IMR-90 (cell line): Measurements from ENCODE around the gene HRH3. TPM values are rescaled to one million over a fixed set of nuclear protein-coding genes. Genes with fewer than 3 reads are reported as not detected.

Experiments
- ATAC-seq: fragments of 200-7000 bp; cut with Tn5 transposase; 2 replicates; pipeline ENCODE4 v1.9.1; 2020; ENCODE audit warnings: low read depth, mild to moderate bottlenecking, moderate library complexity
- BruUV-seq: library from RNA; stranded (reverse); fragments of 400-500 nt; replicated peaks from 2 replicates; lab custom pipeline; 2021; lab: Mats Ljungman, UMichigan
- CTCF ChIA-PET: fragments of 300-600 bp; formaldehyde crosslinking; extraction: SDS; loops from one replicate; lab custom pipeline; 2021; ENCODE audit warnings: antibody characterized with exemption; lab: Yijun Ruan, JAX
- POLR2A ChIA-PET: fragments of 300-600 bp; sonication (Branson Sonifier 250); formaldehyde crosslinking; loops from one replicate; lab custom pipeline; 2022; ENCODE audit warnings: antibody characterized with exemption; ENCODE audit not compliant: unreplicated experiment; lab: Charles Lee
- DNase-seq: peaks from one replicate; pipeline ENCODE4 v3.0.0; 2013
- H2AFZ ChIP-seq: replicated peaks from 2 replicates; pipeline ENCODE3; 2013; ENCODE audit warnings: low read length, mild to moderate bottlenecking; ENCODE audit not compliant: poor library complexity
- H2AK5ac ChIP-seq: 2 replicates; pipeline ENCODE4 v1.6.1; 2013; ENCODE audit warnings: low read depth, low read length, inconsistent platforms
- H2AK9ac ChIP-seq: replicated peaks from 2 replicates; pipeline ENCODE3; 2013; ENCODE audit warnings: mild to moderate bottlenecking, low read depth, low read length, moderate library complexity; ENCODE audit not compliant: poor library complexity
- H2BK120ac ChIP-seq: 2 replicates; pipeline ENCODE4 v1.6.1; 2013; ENCODE audit warnings: low read depth, low read length, inconsistent platforms
- H2BK15ac ChIP-seq: 3 replicates; pipeline ENCODE4 v1.6.1; 2013; ENCODE audit warnings: low read depth, low read length, inconsistent platforms
- H2BK20ac ChIP-seq: 2 replicates; pipeline ENCODE4 v1.6.1; 2013; ENCODE audit warnings: low read depth, mild to moderate bottlenecking, inconsistent platforms, low read length, moderate library complexity
- H2BK5ac ChIP-seq: 2 replicates; pipeline ENCODE4 v1.6.1; 2013; ENCODE audit warnings: mild to moderate bottlenecking, low read depth, low read length, inconsistent platforms; ENCODE audit not compliant: poor library complexity, severe bottlenecking
- H3K14ac ChIP-seq: replicated peaks from 2 replicates; pipeline ENCODE4 v1.6.1; 2013; ENCODE audit warnings: low read depth, low read length, inconsistent platforms
- H3K18ac ChIP-seq: 2 replicates; pipeline ENCODE4 v1.6.1; 2013; ENCODE audit warnings: low read depth, low read length, control low read depth
- H3K23ac ChIP-seq: 2 replicates; pipeline ENCODE4 v1.6.1; 2013; ENCODE audit warnings: low read depth, low read length, inconsistent platforms
- H3K27ac ChIP-seq: 2 replicates; pipeline ENCODE4 v1.5.1; 2013; ENCODE audit warnings: mild to moderate bottlenecking, control low read depth, low read length; ENCODE audit not compliant: insufficient read depth
- H3K27me3 ChIP-seq: 2 replicates; pipeline ENCODE4 v1.6.1; 2013; ENCODE audit warnings: low read length; ENCODE audit not compliant: control insufficient read depth, insufficient read depth
- H3K36me3 ChIP-seq: 2 replicates; pipeline ENCODE4 v1.6.1; 2013; ENCODE audit warnings: low read length, mixed read lengths; ENCODE audit not compliant: control insufficient read depth, insufficient read depth
- H3K4ac ChIP-seq: 2 replicates; pipeline ENCODE4 v1.6.1; 2013; ENCODE audit warnings: low read depth, low read length, inconsistent platforms
- H3K4me1 ChIP-seq: 2 replicates; pipeline ENCODE4 v1.6.1; 2013; ENCODE audit warnings: low read length, mixed read lengths; ENCODE audit not compliant: control insufficient read depth, insufficient read depth
- H3K4me2 ChIP-seq: 2 replicates; pipeline ENCODE4 v1.6.1; 2013; ENCODE audit warnings: low read depth, mild to moderate bottlenecking, control low read depth, low read length, moderate library complexity
- H3K4me3 ChIP-seq: 2 replicates; pipeline ENCODE4 v1.5.1; 2013; ENCODE audit warnings: low read depth, mild to moderate bottlenecking, control low read depth, low read length, moderate library complexity; ENCODE audit not compliant: insufficient read depth
- H3K56ac ChIP-seq: 2 replicates; pipeline ENCODE4 v1.6.1; 2013; ENCODE audit warnings: low read length, inconsistent platforms; ENCODE audit not compliant: insufficient read depth; ENCODE audit errors: extremely low read depth
- H3K79me1 ChIP-seq, 2 experiments: 2 replicates each; pipeline ENCODE4 v1.6.1; 2013; ENCODE audit warnings: low read length in 2 of 2, inconsistent platforms in 1 of 2, low read depth in 1 of 2
- H3K9ac ChIP-seq: 2 replicates; pipeline ENCODE4 v1.6.1; 2013; ENCODE audit warnings: low read depth, low read length, control low read depth
- H3K9me1 ChIP-seq: 2 replicates; pipeline ENCODE4 v1.6.1; 2013; ENCODE audit warnings: low read length, inconsistent platforms; ENCODE audit not compliant: insufficient read depth
- H3K9me3 ChIP-seq: 2 replicates; pipeline ENCODE4 v1.6.1; 2013; ENCODE audit warnings: low read length; ENCODE audit not compliant: control insufficient read depth, insufficient read depth
- H4K20me1 ChIP-seq: 2 replicates; pipeline ENCODE4 v1.6.1; 2013; ENCODE audit warnings: low read length, inconsistent platforms; ENCODE audit not compliant: insufficient read depth
- H4K5ac ChIP-seq: 2 replicates; pipeline ENCODE4 v1.6.1; 2013; ENCODE audit warnings: mild to moderate bottlenecking, low read depth, low read length, control low read depth
- H4K8ac ChIP-seq, 2 experiments: 2 replicates each; pipeline ENCODE4 v1.6.1; 2013; ENCODE audit warnings: low read depth in 2 of 2, low read length in 2 of 2, control low read depth in 1 of 2, inconsistent platforms in 1 of 2
- H4K91ac ChIP-seq: 2 replicates; pipeline ENCODE4 v1.6.1; 2013; ENCODE audit warnings: low read depth, low read length, inconsistent platforms; ENCODE audit not compliant: insufficient read depth
- BHLHE40 ChIP-seq: fragments of 150-350 bp; IDR thresholded peaks from 2 replicates; pipeline ENCODE4 v1.6.1; 2016; ENCODE audit warnings: mild to moderate bottlenecking, low read depth, low read length
- CHD1 ChIP-seq: IDR thresholded peaks from 2 replicates; pipeline ENCODE4 v1.6.1; 2012; ENCODE audit warnings: low read depth, low read length, improper control_type of control experiment
- FOS ChIP-seq: fragments of 150-350 bp; IDR thresholded peaks from 2 replicates; pipeline ENCODE4 v1.6.1; 2016; ENCODE audit warnings: low read depth, low read length
- MAFK ChIP-seq: IDR thresholded peaks from 2 replicates; pipeline ENCODE4 v1.6.1; 2012; ENCODE audit warnings: low read depth, low read length, improper control_type of control experiment
- MAZ ChIP-seq: IDR thresholded peaks from 2 replicates; pipeline ENCODE4 v1.6.1; 2012; ENCODE audit warnings: low read depth, mild to moderate bottlenecking, low read length, improper control_type of control experiment, moderate library complexity, borderline replicate concordance
- MXI1 ChIP-seq: IDR thresholded peaks from 2 replicates; pipeline ENCODE4 v1.6.1; 2012; ENCODE audit warnings: low read depth, mild to moderate bottlenecking, low read length, moderate library complexity, borderline replicate concordance
- NFE2L2 ChIP-seq: fragments of 150-350 bp; IDR thresholded peaks from 2 replicates; pipeline ENCODE4 v1.6.1; 2016; ENCODE audit warnings: low read depth, mild to moderate bottlenecking, low read length
- POLR2A ChIP-seq: IDR thresholded peaks from 2 replicates; pipeline ENCODE4 v1.6.1; 2012; ENCODE audit warnings: mild to moderate bottlenecking, low read depth, low read length
- RAD21 ChIP-seq: IDR thresholded peaks from 2 replicates; pipeline ENCODE4 v1.6.1; 2012; ENCODE audit warnings: low read length, improper control_type of control experiment
- RCOR1 ChIP-seq: IDR thresholded peaks from 2 replicates; pipeline ENCODE4 v1.6.1; 2012; ENCODE audit warnings: mild to moderate bottlenecking, low read length, improper control_type of control experiment; ENCODE audit not compliant: insufficient replicate concordance
- RFX5 ChIP-seq: IDR thresholded peaks from 2 replicates; pipeline ENCODE4 v1.8.0; 2012; ENCODE audit warnings: low read depth, mild to moderate bottlenecking, low read length, moderate library complexity
- SMC3 ChIP-seq: fragments of 150-350 bp; IDR thresholded peaks from 2 replicates; pipeline ENCODE4 v1.6.1; 2016; ENCODE audit warnings: low read depth, mild to moderate bottlenecking, antibody characterized with exemption, low read length, moderate library complexity
- whole genome bisulfite sequencing, 2 experiments: methylation state at CpG; one replicate each; pipeline versions ENCODE4 v1.1.5 to v1.1.7; 2013; ENCODE audit warnings: missing lambda C conversion rate in 2 of 2; ENCODE audit not compliant: insufficient read length in 1 of 2; ENCODE audit errors: extremely low coverage in 2 of 2; 5-methylcytosine and 5-hydroxymethylcytosine counted together
- dilution Hi-C: fragments of 300-500 bp; cut with HindIII; formaldehyde crosslinking; loops from one replicate; pipeline ENCODE4 v1.14.3; 2018; ENCODE audit warnings: low sequenced_read_pairs; ENCODE audit not compliant: unreplicated experiment
- in situ Hi-C: fragments of 300-500 bp; cut with MboI; formaldehyde crosslinking; loops from 3 replicates; pipeline ENCODE4 v1.14.3; 2019; ENCODE audit warnings: low sequenced_read_pairs, inconsistent platforms, mixed read lengths
- intact Hi-C: fragments of 100-400 bp; cut with micrococcal nuclease; formaldehyde crosslinking; loops from 2 replicates; pipeline ENCODE4 v1.10.0; 2022
- polyA plus RNA-seq, 3 experiments: library from polyadenylated mRNA; depleted of rRNA; stranded (reverse); fragments of >200 nt; gene quantifications; 2 replicates each; pipeline ENCODE4 v1.2.3, GENCODE V29; 2012; ENCODE audit warnings: low replicate concordance in 1 of 3
- total RNA-seq: library from RNA; depleted of rRNA; stranded (reverse); fragments of >200 nt; gene quantifications from 2 replicates; pipeline ENCODE4 v1.2.3, GENCODE V29; 2012
- TF ChIP-seq, protein P1 (sequence below): conservative IDR thresholded peaks from 2 replicates; pipeline ENCODE4 v1.5.1; 2012; ENCODE audit warnings: mild to moderate bottlenecking, low read depth, low read length, improper control_type of control experiment
- TF ChIP-seq, protein P2 (sequence below): fragments of 150-350 bp; IDR thresholded peaks from 2 replicates; pipeline ENCODE4 v1.6.1; 2016; ENCODE audit warnings: low read depth, mild to moderate bottlenecking, low read length, moderate library complexity, borderline replicate concordance
- TF ChIP-seq, protein P3 (sequence below): fragments of 150-350 bp; IDR thresholded peaks from 2 replicates; pipeline ENCODE4 v1.6.1; 2017; ENCODE audit warnings: mild to moderate bottlenecking, antibody characterized with exemption, low read length, low read depth

The HRH3 gene
- total and polyA plus RNA-seq, 2 of the 4 experiments (the other 2 are of a cell fraction), result not detected

DNA sequence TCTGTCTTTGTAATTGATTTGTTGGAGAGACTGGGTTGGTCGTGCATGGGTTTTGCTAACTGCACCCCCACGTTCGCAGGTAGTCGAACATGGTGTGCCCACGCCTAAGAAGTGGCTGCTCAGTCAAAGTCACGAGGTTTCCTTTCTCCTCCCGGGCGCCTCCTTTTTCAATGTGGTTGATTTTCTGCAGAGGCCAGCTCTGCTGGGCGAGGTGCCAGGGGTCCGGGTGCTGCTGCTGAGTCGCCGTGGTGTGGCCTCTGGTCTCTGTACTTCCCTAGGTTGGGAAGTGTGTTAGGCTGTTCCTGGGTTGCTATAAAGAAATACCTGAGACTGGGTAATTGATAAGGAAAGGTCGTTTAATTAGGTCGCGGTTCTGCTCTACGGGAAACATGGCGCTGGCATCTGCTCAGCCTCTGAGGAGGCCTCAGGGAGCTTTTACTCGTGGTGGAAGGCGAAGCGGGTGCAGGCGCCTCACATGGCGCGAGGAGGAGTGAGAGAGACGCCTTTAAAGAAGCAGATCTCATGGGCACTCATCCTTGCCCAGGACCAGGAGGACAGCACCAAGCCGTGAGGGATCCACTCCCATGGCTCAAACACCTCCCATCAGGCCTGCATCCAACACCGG lies 32.4 kb upstream of the HRH3 start:
- H2AK5ac ChIP-seq, result 0 out of 2 replicates have a peak overlapping the region, but pooled peaks have one; percentile 43
- H2AK9ac ChIP-seq, result no peak overlapping the region
- no TSS peak for BruUV-seq
- no peak overlapping the region for H3K18ac ChIP-seq
- no peak for ATAC-seq
- peaks cover 13% of the 10 kb centered on the region for H3K9me1 ChIP-seq
- peaks cover 90% of the 10 kb centered on the region for H4K20me1 ChIP-seq
- no peak overlapping the region for H3K4me2 ChIP-seq
- H3K14ac ChIP-seq, result no peak overlapping the region
- intact Hi-C loops (loop anchor here (10.0 kb wide), 1 partner anchor 68 kb away; the partner anchor contains the start of gene MTG2), in situ Hi-C loops (no loop called here), dilution Hi-C loops (no loop called here)
- H2BK5ac ChIP-seq, result no peak overlapping the region
- POLR2A ChIA-PET, result no interaction called here
- 96% methylated on average over 9 of the region's 26 CpGs; no CpG with 5 or more reads in 1 of the 2 experiments for WGBS, 2 experiments
- TF ChIP-seq CHD1, result no peak
- TF ChIP-seq POLR2A, result no peak
- TF ChIP-seq SMC3, result no peak
- TF ChIP-seq MAFK, result no peak
- TF ChIP-seq RAD21, result no peak
- no peak for TF ChIP-seq MAZ
- TF ChIP-seq RFX5, result no peak
- TF ChIP-seq MXI1, result no peak
- TF ChIP-seq, protein P1, sequence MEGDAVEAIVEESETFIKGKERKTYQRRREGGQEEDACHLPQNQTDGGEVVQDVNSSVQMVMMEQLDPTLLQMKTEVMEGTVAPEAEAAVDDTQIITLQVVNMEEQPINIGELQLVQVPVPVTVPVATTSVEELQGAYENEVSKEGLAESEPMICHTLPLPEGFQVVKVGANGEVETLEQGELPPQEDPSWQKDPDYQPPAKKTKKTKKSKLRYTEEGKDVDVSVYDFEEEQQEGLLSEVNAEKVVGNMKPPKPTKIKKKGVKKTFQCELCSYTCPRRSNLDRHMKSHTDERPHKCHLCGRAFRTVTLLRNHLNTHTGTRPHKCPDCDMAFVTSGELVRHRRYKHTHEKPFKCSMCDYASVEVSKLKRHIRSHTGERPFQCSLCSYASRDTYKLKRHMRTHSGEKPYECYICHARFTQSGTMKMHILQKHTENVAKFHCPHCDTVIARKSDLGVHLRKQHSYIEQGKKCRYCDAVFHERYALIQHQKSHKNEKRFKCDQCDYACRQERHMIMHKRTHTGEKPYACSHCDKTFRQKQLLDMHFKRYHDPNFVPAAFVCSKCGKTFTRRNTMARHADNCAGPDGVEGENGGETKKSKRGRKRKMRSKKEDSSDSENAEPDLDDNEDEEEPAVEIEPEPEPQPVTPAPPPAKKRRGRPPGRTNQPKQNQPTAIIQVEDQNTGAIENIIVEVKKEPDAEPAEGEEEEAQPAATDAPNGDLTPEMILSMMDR, result no peak
- TF ChIP-seq, protein P2, sequence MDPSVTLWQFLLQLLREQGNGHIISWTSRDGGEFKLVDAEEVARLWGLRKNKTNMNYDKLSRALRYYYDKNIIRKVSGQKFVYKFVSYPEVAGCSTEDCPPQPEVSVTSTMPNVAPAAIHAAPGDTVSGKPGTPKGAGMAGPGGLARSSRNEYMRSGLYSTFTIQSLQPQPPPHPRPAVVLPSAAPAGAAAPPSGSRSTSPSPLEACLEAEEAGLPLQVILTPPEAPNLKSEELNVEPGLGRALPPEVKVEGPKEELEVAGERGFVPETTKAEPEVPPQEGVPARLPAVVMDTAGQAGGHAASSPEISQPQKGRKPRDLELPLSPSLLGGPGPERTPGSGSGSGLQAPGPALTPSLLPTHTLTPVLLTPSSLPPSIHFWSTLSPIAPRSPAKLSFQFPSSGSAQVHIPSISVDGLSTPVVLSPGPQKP, result no peak
- no peak for TF ChIP-seq FOS
- TF ChIP-seq NFE2L2, result no peak
- TF ChIP-seq, protein P3, sequence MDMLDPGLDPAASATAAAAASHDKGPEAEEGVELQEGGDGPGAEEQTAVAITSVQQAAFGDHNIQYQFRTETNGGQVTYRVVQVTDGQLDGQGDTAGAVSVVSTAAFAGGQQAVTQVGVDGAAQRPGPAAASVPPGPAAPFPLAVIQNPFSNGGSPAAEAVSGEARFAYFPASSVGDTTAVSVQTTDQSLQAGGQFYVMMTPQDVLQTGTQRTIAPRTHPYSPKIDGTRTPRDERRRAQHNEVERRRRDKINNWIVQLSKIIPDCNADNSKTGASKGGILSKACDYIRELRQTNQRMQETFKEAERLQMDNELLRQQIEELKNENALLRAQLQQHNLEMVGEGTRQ, result no peak
- TF ChIP-seq RCOR1, result no peak
- no peak for TF ChIP-seq BHLHE40
- H2BK20ac ChIP-seq, result no peak overlapping the region
- H3K4me1 ChIP-seq, result 0 out of 2 replicates have a peak, but pooled peaks cover 1% of the 10 kb centered on the region
- no peak overlapping the region for H3K4ac ChIP-seq
- no peak overlapping the region for H3K27ac ChIP-seq
- H3K4me3 ChIP-seq, result no peak overlapping the region
- no peak overlapping the region for H4K8ac ChIP-seq
- peaks cover 27 to 73% of the 10 kb centered on the region in 2 experiments for H3K79me1 ChIP-seq
- no peak overlapping the region for H3K9ac ChIP-seq
- H3K9me3 ChIP-seq, result no peaks in the 10 kb centered on the region
- no peak overlapping the region for H4K5ac ChIP-seq
- H3K27me3 ChIP-seq, result no peaks in the 10 kb centered on the region
- H3K23ac ChIP-seq, result no peak overlapping the region
- no peak overlapping the region for H2BK15ac ChIP-seq
- no peak overlapping the region for H2AFZ ChIP-seq
- no peak overlapping the region for H2BK120ac ChIP-seq
- DNase-seq, result peak; percentile 22
- H4K91ac ChIP-seq, result no peak overlapping the region
- CTCF ChIA-PET, result no interaction called here
- H3K56ac ChIP-seq, result no peak overlapping the region
- peaks cover 17% of the 10 kb centered on the region for H3K36me3 ChIP-seq
